GM12864 (cell line): ENCODE measurements around the gene PRELP.
A peak's percentile ranks its signal among the peaks of the same experiment; 100 is the strongest.

Experiments used
- DNase-seq: peaks from one replicate; pipeline ENCODE4 v3.0.0-alpha.2; 2011; ENCODE audit warnings: low read depth
- H3K4me3 ChIP-seq: 2 replicates; pipeline ENCODE4 v1.5.1; 2011; ENCODE audit warnings: mild to moderate bottlenecking, low read depth, low read length, control low read depth
- CTCF ChIP-seq: IDR thresholded peaks from 2 replicates; pipeline ENCODE4 v1.5.1; 2011; ENCODE audit warnings: low read depth, mild to moderate bottlenecking, moderate library complexity, low read length, control low read depth, inconsistent platforms; ENCODE audit errors: missing control alignments

The PRELP gene

DNA sequence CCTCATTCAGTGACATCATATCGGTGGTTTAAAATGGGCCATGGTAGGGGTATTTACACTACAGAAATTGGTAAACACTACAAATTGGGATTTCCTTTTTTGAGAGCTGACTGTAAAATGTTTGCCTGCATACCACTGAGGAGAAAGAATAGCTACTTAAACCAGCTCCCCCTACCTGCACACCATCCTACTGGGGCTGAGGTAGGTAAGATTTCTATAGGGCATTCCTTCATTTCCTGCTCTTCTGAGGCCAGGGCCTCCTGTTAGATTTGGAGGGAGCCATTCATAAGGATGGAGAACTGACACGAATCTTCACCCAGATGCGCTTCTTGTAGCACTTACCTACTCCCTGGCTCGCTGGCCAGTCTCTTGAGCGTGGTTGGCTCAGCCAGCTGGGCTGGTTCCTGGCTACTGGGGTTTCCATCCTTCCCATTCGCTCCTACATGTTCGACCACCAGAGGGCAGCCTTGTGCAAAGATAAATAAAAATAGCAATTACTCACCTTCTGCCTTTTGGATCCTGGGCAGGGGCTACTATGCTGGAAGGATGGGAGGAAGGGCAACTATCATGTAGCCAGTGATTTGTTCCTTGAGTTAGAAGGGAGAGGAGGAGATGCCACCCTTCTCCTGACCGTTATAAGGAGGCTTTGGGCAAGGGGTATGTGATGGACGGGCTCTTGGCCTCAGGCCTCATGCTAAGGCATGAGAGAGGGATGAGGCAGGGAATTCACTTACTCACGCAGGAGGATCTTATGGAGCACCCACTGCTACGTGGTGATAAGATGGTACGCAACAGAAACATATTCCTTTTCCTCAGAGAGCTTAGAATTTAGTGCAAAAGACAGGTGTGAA lies 29.0 kb downstream of the PRELP start:
- DNase-seq = peak; percentile 34
- no peak overlapping the region for H3K4me3 ChIP-seq
- peak; percentile 76 for TF ChIP-seq CTCF

DNA sequence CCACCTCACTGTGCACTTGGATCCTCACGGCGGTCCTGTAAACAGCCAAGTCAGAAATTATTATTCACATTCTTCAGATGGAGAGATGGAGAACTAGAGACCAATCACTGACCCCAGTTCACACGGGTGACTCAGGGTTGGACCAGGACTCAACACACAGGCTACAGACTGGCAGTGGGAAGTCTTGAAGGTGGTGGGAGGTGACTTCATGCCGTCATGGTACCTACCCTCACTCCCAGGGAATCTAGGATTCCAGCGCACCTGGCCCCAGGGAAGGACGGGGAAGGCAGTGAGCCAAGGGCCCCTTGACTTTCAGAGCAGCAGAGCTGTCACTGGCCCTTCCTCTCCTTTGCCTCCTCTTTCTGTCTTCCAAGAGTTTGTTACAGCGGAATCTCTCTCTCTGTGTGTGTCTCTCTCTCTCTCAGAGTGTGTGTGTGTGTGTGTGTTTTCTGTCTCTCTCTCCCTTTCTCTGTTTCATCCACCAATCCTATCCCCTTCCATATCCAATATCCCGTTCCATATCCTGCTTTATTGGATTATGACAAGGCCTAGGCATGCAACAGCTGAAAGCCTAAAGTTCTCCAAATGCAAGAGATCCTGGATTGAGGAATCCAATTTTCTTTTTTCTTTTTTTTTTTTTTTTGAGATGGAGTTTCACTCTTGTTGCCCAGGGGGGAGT lies 30.1 kb downstream of the PRELP start:
- no peak overlapping the region for H3K4me3 ChIP-seq
- TF ChIP-seq CTCF = no peak
- no peak for DNase-seq

GRCh38 chr1:203506858-203507626 lies 31.4 kb downstream of the PRELP start:
- no peak for TF ChIP-seq CTCF
- H3K4me3 ChIP-seq = no peak overlapping the region
- no peak for DNase-seq

DNA sequence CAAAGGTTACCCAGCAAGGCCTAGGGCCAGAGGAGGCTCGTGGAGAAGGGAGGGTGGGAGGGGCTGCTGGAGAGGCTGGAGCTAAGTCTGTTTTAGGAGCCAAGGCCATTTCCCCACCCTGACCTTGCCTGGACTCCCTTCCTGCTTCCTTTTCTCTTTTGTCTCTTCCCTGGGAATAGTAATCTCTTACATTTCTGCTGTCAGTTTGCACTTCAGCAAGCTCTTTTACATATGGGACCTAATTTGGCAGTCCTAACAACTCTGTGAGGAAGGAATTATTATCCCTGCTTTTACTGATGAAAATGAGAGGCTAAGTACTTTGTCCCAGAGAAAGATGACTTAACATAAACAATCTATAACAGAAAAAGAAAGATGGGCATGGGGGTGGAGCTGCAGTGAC lies 32.2 kb downstream of the PRELP start:
- TF ChIP-seq CTCF = no peak
- no peak for DNase-seq

DNA sequence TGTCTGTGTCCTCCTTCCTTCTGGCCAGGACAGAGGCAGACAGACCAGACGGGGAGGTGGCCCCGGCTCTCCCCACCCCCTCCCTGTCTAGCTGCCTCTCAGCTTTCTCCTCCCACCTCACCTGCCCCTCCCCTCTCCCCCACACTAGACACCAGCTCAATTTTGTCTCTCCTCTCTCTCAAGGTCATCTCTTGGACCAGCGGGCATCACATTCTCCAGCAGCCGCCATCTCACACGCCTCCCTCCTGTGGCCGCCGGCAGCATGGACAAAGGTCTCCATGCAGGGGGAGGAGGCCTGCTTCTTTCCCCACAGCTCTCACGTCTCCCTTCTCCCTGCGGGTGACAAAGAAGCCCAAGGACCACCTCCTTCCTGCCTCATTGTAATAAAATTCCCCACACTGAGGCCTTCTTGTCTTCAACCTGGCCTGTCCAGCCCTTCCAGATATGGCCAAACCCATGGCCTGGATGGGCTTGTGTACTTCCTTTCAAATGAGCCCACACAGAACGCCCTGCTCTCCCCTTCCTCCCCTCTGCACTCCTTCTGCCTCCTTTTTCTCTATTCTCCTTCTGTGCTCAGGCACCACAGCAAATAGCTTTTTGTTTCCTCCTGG lies 33.0 kb downstream of the PRELP start:
- H3K4me3 ChIP-seq = no peak overlapping the region
- DNase-seq = no peak
- no peak for TF ChIP-seq CTCF

More for the DNA sequence above, 32.2 kb downstream of the PRELP start:
- H3K4me3 ChIP-seq = no peak overlapping the region

- no peak overlapping the region for H3K4me3 ChIP-seq
- TF ChIP-seq CTCF = no peak
- DNase-seq = no peak
Measured at GRCh38 chr1:203509135-203509534, 33.5 kb downstream of the PRELP start.
